HEK293 (cell line): ENCODE data around the gene NCKAP5L.

Experiments
- BCL11A ChIP-seq: fragments of 450-650 bp; formaldehyde crosslinking; IDR thresholded peaks from 2 replicates; pipeline ENCODE4 v1.5.1; 2016; ENCODE audit warnings: low read depth, missing biosample characterization, missing genetic modification characterization
- GLIS2 ChIP-seq: fragments of 450-650 bp; formaldehyde crosslinking; IDR thresholded peaks from 2 replicates; pipeline ENCODE4 v1.5.1; 2016; ENCODE audit warnings: missing biosample characterization, missing genetic modification characterization
- HOXA7 ChIP-seq: sonication (generic); formaldehyde crosslinking; IDR thresholded peaks from 2 replicates; pipeline ENCODE4 v1.8.1; 2022; ENCODE audit warnings: missing genetic modification reagents, borderline replicate concordance
- KLF1 ChIP-seq: fragments of 450-650 bp; formaldehyde crosslinking; IDR thresholded peaks from 2 replicates; pipeline ENCODE4 v1.5.1; 2016; ENCODE audit warnings: missing biosample characterization, missing genetic modification characterization
- RBAK ChIP-seq: fragments of 450-650 bp; formaldehyde crosslinking; IDR thresholded peaks from 2 replicates; pipeline ENCODE4 v1.5.1; 2016; ENCODE audit warnings: missing biosample characterization, missing genetic modification characterization
- WT1 ChIP-seq: fragments of 450-650 bp; formaldehyde crosslinking; IDR thresholded peaks from 2 replicates; pipeline ENCODE4 v1.5.1; 2016; ENCODE audit warnings: missing biosample characterization, missing genetic modification characterization
- ZNF138 ChIP-seq: fragments of 450-650 bp; formaldehyde crosslinking; IDR thresholded peaks from 2 replicates; pipeline ENCODE4 v1.5.1; 2016; ENCODE audit warnings: missing biosample characterization, missing genetic modification characterization, borderline replicate concordance
- ZNF146 ChIP-seq: fragments of 450-650 bp; formaldehyde crosslinking; IDR thresholded peaks from 2 replicates; pipeline ENCODE4 v1.5.1; 2016; ENCODE audit warnings: missing biosample characterization, missing genetic modification characterization
- ZNF175 ChIP-seq: fragments of 450-650 bp; formaldehyde crosslinking; IDR thresholded peaks from 2 replicates; pipeline ENCODE4 v1.5.1; 2016; ENCODE audit warnings: missing biosample characterization, missing genetic modification characterization
- ZNF2 ChIP-seq: fragments of 450-650 bp; formaldehyde crosslinking; IDR thresholded peaks from 2 replicates; pipeline ENCODE4 v1.5.1; 2016; ENCODE audit warnings: missing biosample characterization, missing genetic modification characterization
- ZNF202 ChIP-seq: fragments of 450-650 bp; formaldehyde crosslinking; IDR thresholded peaks from 2 replicates; pipeline ENCODE4 v1.5.1; 2016; ENCODE audit warnings: missing biosample characterization, missing genetic modification characterization, borderline replicate concordance
- ZNF214 ChIP-seq: fragments of 450-650 bp; formaldehyde crosslinking; IDR thresholded peaks from 2 replicates; pipeline ENCODE4 v1.5.1; 2017; ENCODE audit warnings: missing biosample characterization, mild to moderate bottlenecking, missing genetic modification characterization, borderline replicate concordance
- ZNF324 ChIP-seq: fragments of 450-650 bp; formaldehyde crosslinking; IDR thresholded peaks from 2 replicates; pipeline ENCODE4 v1.5.1; 2016; ENCODE audit warnings: missing biosample characterization, missing genetic modification characterization
- ZNF394 ChIP-seq: fragments of 450-650 bp; formaldehyde crosslinking; IDR thresholded peaks from 2 replicates; pipeline ENCODE4 v1.5.1; 2016; ENCODE audit warnings: missing biosample characterization, missing genetic modification characterization, mild to moderate bottlenecking, moderate library complexity, borderline replicate concordance
- ZNF473 ChIP-seq: fragments of 450-650 bp; formaldehyde crosslinking; IDR thresholded peaks from 2 replicates; pipeline ENCODE4 v1.5.1; 2017; ENCODE audit warnings: missing biosample characterization, missing genetic modification characterization
- ZNF529 ChIP-seq: fragments of 450-650 bp; formaldehyde crosslinking; IDR thresholded peaks from 2 replicates; pipeline ENCODE4 v1.5.1; 2017; ENCODE audit warnings: missing genetic modification characterization, missing biosample characterization; ENCODE audit not compliant: insufficient replicate concordance
- ZNF558 ChIP-seq: fragments of 450-650 bp; formaldehyde crosslinking; IDR thresholded peaks from 2 replicates; pipeline ENCODE4 v1.5.1; 2016; ENCODE audit warnings: missing biosample characterization, missing genetic modification characterization
- ZNF585B ChIP-seq: fragments of 450-650 bp; formaldehyde crosslinking; IDR thresholded peaks from 2 replicates; pipeline ENCODE4 v1.5.1; 2016; ENCODE audit warnings: missing biosample characterization, missing genetic modification characterization
- ZNF623 ChIP-seq: fragments of 450-650 bp; formaldehyde crosslinking; IDR thresholded peaks from 2 replicates; pipeline ENCODE4 v1.5.1; 2016; ENCODE audit warnings: missing biosample characterization, missing genetic modification characterization
- ZNF654 ChIP-seq: fragments of 450-650 bp; formaldehyde crosslinking; IDR thresholded peaks from 2 replicates; pipeline ENCODE4 v1.5.1; 2016; ENCODE audit warnings: low read depth, missing biosample characterization, missing genetic modification characterization
- ZNF747 ChIP-seq: fragments of 450-650 bp; formaldehyde crosslinking; IDR thresholded peaks from 2 replicates; pipeline ENCODE4 v1.5.1; 2016; ENCODE audit warnings: missing biosample characterization, missing genetic modification characterization
- ZNF785 ChIP-seq: fragments of 450-650 bp; formaldehyde crosslinking; IDR thresholded peaks from 2 replicates; pipeline ENCODE4 v1.5.1; 2016; ENCODE audit warnings: missing biosample characterization, missing genetic modification characterization
- ZNF830 ChIP-seq: fragments of 450-650 bp; IDR thresholded peaks from 2 replicates; pipeline ENCODE4 v1.5.0; 2018; ENCODE audit warnings: missing biosample characterization, missing genetic modification characterization, low read depth, mild to moderate bottlenecking, moderate library complexity
- ZSCAN30 ChIP-seq: fragments of 450-650 bp; IDR thresholded peaks from 2 replicates; pipeline ENCODE4 v1.5.1; 2018; ENCODE audit warnings: missing biosample characterization, mild to moderate bottlenecking, missing genetic modification characterization, moderate library complexity
- TF ChIP-seq, protein P1 (sequence below): fragments of 450-650 bp; formaldehyde crosslinking; IDR thresholded peaks from 2 replicates; pipeline ENCODE4 v1.5.1; 2016; ENCODE audit warnings: missing biosample characterization, missing genetic modification characterization
- TF ChIP-seq, protein P2 (sequence below): fragments of 450-650 bp; formaldehyde crosslinking; IDR thresholded peaks from 2 replicates; pipeline ENCODE4 v1.5.1; 2016; ENCODE audit warnings: missing biosample characterization, missing genetic modification characterization
- TF ChIP-seq, protein P3 (sequence below): fragments of 450-650 bp; formaldehyde crosslinking; IDR thresholded peaks from 2 replicates; pipeline ENCODE4 v1.5.1; 2017; ENCODE audit warnings: missing biosample characterization, mild to moderate bottlenecking, missing genetic modification characterization, moderate library complexity
- TF ChIP-seq, protein P4 (sequence below): fragments of 450-650 bp; formaldehyde crosslinking; IDR thresholded peaks from 2 replicates; pipeline ENCODE4 v1.5.1; 2016; ENCODE audit warnings: missing biosample characterization, missing genetic modification characterization
- TF ChIP-seq, protein P5 (sequence below): fragments of 450-650 bp; formaldehyde crosslinking; IDR thresholded peaks from 2 replicates; pipeline ENCODE4 v1.5.1; 2016; ENCODE audit warnings: missing biosample characterization, missing genetic modification characterization, borderline replicate concordance
- TF ChIP-seq, protein P6 (sequence below): fragments of 450-650 bp; formaldehyde crosslinking; IDR thresholded peaks from 2 replicates; pipeline ENCODE4 v1.5.1; 2017; ENCODE audit warnings: missing biosample characterization, missing genetic modification characterization

The NCKAP5L gene

DNA sequence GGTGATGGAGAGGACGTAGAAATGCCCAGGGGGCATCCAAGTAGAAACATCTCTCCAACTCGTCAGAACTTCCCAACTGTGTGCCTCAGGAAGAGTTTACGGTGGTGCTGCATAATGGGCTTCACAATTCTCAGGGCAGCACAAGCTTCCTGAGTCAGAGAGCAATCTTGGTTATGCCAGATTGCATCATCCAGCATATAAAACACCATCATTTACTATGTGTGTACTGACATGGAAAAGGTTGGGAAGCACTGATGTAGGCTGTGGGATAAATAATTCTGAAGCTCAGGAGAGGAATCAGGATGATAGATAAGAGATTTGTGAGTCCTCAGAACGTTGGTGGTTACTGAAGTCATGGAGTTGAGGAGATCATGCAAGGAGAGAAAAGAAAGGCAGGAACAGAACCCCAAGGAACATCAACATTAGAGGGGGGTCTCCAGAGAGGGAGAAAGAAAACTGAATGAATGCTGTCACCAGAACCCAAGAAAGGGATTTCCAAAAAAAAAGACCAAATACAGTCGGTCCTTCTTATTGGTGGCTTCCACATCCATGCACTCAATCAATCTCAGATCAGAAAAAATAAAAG is 4.7 kb upstream of the NCKAP5L start (continued):
- TF ChIP-seq, protein P1, sequence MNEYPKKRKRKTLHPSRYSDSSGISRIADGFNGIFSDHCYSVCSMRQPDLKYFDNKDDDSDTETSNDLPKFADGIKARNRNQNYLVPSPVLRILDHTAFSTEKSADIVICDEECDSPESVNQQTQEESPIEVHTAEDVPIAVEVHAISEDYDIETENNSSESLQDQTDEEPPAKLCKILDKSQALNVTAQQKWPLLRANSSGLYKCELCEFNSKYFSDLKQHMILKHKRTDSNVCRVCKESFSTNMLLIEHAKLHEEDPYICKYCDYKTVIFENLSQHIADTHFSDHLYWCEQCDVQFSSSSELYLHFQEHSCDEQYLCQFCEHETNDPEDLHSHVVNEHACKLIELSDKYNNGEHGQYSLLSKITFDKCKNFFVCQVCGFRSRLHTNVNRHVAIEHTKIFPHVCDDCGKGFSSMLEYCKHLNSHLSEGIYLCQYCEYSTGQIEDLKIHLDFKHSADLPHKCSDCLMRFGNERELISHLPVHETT (tag by site-specific recombination), result no peak
- no peak for TF ChIP-seq KLF1
- TF ChIP-seq, protein P2, sequence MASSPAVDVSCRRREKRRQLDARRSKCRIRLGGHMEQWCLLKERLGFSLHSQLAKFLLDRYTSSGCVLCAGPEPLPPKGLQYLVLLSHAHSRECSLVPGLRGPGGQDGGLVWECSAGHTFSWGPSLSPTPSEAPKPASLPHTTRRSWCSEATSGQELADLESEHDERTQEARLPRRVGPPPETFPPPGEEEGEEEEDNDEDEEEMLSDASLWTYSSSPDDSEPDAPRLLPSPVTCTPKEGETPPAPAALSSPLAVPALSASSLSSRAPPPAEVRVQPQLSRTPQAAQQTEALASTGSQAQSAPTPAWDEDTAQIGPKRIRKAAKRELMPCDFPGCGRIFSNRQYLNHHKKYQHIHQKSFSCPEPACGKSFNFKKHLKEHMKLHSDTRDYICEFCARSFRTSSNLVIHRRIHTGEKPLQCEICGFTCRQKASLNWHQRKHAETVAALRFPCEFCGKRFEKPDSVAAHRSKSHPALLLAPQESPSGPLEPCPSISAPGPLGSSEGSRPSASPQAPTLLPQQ (tag by site-specific recombination), result 0 out of 2 replicates have a peak, but pooled peaks have one; percentile 15
- TF ChIP-seq ZNF214 (tag by site-specific recombination), result no peak
- TF ChIP-seq, protein P3, sequence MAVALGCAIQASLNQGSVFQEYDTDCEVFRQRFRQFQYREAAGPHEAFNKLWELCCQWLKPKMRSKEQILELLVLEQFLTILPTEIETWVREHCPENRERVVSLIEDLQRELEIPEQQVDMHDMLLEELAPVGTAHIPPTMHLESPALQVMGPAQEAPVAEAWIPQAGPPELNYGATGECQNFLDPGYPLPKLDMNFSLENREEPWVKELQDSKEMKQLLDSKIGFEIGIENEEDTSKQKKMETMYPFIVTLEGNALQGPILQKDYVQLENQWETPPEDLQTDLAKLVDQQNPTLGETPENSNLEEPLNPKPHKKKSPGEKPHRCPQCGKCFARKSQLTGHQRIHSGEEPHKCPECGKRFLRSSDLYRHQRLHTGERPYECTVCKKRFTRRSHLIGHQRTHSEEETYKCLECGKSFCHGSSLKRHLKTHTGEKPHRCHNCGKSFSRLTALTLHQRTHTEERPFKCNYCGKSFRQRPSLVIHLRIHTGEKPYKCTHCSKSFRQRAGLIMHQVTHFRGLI (tag by site-specific recombination), result no peak; the same call in 1 of the 2 replicates
- TF ChIP-seq ZNF324, result 0 out of 2 replicates have a peak, but pooled peaks have one; percentile 57
- no peak for TF ChIP-seq BCL11A (tag by site-specific recombination)
- no peak for TF ChIP-seq ZNF202 (tag by site-specific recombination)
- no peak for TF ChIP-seq ZSCAN30 (tag by site-specific recombination)
- no peak for TF ChIP-seq WT1 (tag by site-specific recombination)
- TF ChIP-seq ZNF2 (tag by site-specific recombination), result no peak; the same call in 1 of the 2 replicates
- no peak for TF ChIP-seq ZNF175
- TF ChIP-seq ZNF830 (tag by site-specific recombination), result no peak
- TF ChIP-seq RBAK, result no peak
- TF ChIP-seq ZNF623 (tag by site-specific recombination), result no peak
- TF ChIP-seq ZNF146 (tag by site-specific recombination), result no peak
- TF ChIP-seq ZNF747 (tag by site-specific recombination), result no peak
- TF ChIP-seq ZNF585B (tag by site-specific recombination), result no peak
- TF ChIP-seq ZNF473 (tag by site-specific recombination), result no peak
- TF ChIP-seq ZNF654 (tag by site-specific recombination), result no peak
- TF ChIP-seq, protein P4, sequence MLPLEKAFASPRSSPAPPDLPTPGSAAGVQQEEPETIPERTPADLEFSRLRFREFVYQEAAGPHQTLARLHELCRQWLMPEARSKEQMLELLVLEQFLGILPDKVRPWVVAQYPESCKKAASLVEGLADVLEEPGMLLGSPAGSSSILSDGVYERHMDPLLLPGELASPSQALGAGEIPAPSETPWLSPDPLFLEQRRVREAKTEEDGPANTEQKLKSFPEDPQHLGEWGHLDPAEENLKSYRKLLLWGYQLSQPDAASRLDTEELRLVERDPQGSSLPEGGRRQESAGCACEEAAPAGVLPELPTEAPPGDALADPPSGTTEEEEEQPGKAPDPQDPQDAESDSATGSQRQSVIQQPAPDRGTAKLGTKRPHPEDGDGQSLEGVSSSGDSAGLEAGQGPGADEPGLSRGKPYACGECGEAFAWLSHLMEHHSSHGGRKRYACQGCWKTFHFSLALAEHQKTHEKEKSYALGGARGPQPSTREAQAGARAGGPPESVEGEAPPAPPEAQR (tag by site-specific recombination), result 0 out of 2 replicates have a peak, but pooled peaks have one; percentile 51
- no peak for TF ChIP-seq ZNF558
- no peak for TF ChIP-seq ZNF785 (tag by site-specific recombination)
- no peak for TF ChIP-seq HOXA7 (CRISPR knock-in tag)
- no peak for TF ChIP-seq GLIS2 (tag by site-specific recombination)
- no peak for TF ChIP-seq ZNF529 (tag by site-specific recombination)
- TF ChIP-seq ZNF138, result no peak
- TF ChIP-seq, protein P5, sequence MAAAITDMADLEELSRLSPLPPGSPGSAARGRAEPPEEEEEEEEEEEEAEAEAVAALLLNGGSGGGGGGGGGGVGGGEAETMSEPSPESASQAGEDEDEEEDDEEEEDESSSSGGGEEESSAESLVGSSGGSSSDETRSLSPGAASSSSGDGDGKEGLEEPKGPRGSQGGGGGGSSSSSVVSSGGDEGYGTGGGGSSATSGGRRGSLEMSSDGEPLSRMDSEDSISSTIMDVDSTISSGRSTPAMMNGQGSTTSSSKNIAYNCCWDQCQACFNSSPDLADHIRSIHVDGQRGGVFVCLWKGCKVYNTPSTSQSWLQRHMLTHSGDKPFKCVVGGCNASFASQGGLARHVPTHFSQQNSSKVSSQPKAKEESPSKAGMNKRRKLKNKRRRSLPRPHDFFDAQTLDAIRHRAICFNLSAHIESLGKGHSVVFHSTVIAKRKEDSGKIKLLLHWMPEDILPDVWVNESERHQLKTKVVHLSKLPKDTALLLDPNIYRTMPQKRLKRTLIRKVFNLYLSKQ (tag by site-specific recombination), result no peak
- no peak for TF ChIP-seq ZNF394
- TF ChIP-seq, protein P6, sequence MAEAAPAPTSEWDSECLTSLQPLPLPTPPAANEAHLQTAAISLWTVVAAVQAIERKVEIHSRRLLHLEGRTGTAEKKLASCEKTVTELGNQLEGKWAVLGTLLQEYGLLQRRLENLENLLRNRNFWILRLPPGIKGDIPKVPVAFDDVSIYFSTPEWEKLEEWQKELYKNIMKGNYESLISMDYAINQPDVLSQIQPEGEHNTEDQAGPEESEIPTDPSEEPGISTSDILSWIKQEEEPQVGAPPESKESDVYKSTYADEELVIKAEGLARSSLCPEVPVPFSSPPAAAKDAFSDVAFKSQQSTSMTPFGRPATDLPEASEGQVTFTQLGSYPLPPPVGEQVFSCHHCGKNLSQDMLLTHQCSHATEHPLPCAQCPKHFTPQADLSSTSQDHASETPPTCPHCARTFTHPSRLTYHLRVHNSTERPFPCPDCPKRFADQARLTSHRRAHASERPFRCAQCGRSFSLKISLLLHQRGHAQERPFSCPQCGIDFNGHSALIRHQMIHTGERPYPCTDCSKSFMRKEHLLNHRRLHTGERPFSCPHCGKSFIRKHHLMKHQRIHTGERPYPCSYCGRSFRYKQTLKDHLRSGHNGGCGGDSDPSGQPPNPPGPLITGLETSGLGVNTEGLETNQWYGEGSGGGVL (tag by site-specific recombination), result peak; percentile 37
